Stimulated activated CD4-positive, alpha-beta T cell treated with anti-CD3 and anti-CD28 coated beads, Interleukin-4, amount 100 ng/mL, for 48 hours (primary cell): ENCODE results near the gene IL1RL2.

Source experiments
- DNase-seq, 2 donors: peaks; one replicate each; pipeline ENCODE4 v3.0.0-alpha.2; 2020; ENCODE audit warnings: low read depth in 2 of 2

Gene IL1RL2

GRCh38 chr2:102194609-102195268 lies 7.9 kb downstream of the IL1RL2 start:
- no peak for DNase-seq

- DNase-seq, result no peak
Measured at GRCh38 chr2:102197389-102198137, 10.7 kb downstream of the IL1RL2 start.

- DNase-seq, result no peak
Measured at GRCh38 chr2:102200539-102200938, 13.7 kb downstream of the IL1RL2 start.

GRCh38 chr2:102204638-102205037 lies 17.8 kb downstream of the IL1RL2 start:
- no peak for DNase-seq

GRCh38 chr2:102206666-102207341 lies 20.0 kb downstream of the IL1RL2 start:
- no peak for DNase-seq

- DNase-seq, result no peak
Measured at GRCh38 chr2:102208774-102209173, 22.0 kb downstream of the IL1RL2 start.

- DNase-seq, result no peak
Measured at GRCh38 chr2:102209474-102209873, 22.7 kb downstream of the IL1RL2 start.

- no peak for DNase-seq
Measured at GRCh38 chr2:102217032-102217431, 30.2 kb downstream of the IL1RL2 start.

- no peak for DNase-seq
Measured at GRCh38 chr2:102224824-102225739, 38.3 kb downstream of the IL1RL2 start.

- DNase-seq, result no peak
Measured at GRCh38 chr2:102226171-102226570, 39.3 kb downstream of the IL1RL2 start.

GRCh38 chr2:102226612-102227391 lies 40.0 kb downstream of the IL1RL2 start:
- no peak for DNase-seq

GRCh38 chr2:102229141-102229769 lies 42.4 kb downstream of the IL1RL2 start:
- no peak for DNase-seq

GRCh38 chr2:102230410-102230909 lies 43.6 kb downstream of the IL1RL2 start:
- no peak for DNase-seq

- no peak for DNase-seq
Measured at GRCh38 chr2:102233132-102233884, 46.5 kb downstream of the IL1RL2 start.

GRCh38 chr2:102235042-102235473 lies 48.2 kb downstream of the IL1RL2 start:
- no peak for DNase-seq

- DNase-seq, result no peak
Measured at GRCh38 chr2:102235491-102235890, 48.7 kb downstream of the IL1RL2 start.

GRCh38 chr2:102236132-102236531 lies 49.3 kb downstream of the IL1RL2 start:
- DNase-seq, result no peak

- no peak for DNase-seq
Measured at GRCh38 chr2:102237176-102237575, 50.4 kb downstream of the IL1RL2 start.

- no peak for DNase-seq
Measured at GRCh38 chr2:102238039-102238756, 51.4 kb downstream of the IL1RL2 start.
